Neural progenitor cell (in vitro differentiated cells): ENCODE measurements around the gene ZNF503.

Experiments
- EZH2 ChIP-seq: fragments of 200-600 bp; sonication (generic); IDR thresholded peaks from 2 replicates; pipeline ENCODE4 v1.6.1; 2017; ENCODE audit warnings: antibody characterized with exemption, mild to moderate bottlenecking, moderate library complexity
- EZH2phosphoT487 ChIP-seq: fragments of 200-600 bp; sonication (generic); IDR thresholded peaks from 2 replicates; pipeline ENCODE4 v1.6.1; 2017; ENCODE audit warnings: antibody characterized with exemption
- TF ChIP-seq, protein P1 (sequence below): fragments of 200-600 bp; sonication (generic); IDR thresholded peaks from 2 replicates; pipeline ENCODE4 v1.5.1; 2017; ENCODE audit warnings: antibody characterized with exemption, mild to moderate bottlenecking

DNA sequence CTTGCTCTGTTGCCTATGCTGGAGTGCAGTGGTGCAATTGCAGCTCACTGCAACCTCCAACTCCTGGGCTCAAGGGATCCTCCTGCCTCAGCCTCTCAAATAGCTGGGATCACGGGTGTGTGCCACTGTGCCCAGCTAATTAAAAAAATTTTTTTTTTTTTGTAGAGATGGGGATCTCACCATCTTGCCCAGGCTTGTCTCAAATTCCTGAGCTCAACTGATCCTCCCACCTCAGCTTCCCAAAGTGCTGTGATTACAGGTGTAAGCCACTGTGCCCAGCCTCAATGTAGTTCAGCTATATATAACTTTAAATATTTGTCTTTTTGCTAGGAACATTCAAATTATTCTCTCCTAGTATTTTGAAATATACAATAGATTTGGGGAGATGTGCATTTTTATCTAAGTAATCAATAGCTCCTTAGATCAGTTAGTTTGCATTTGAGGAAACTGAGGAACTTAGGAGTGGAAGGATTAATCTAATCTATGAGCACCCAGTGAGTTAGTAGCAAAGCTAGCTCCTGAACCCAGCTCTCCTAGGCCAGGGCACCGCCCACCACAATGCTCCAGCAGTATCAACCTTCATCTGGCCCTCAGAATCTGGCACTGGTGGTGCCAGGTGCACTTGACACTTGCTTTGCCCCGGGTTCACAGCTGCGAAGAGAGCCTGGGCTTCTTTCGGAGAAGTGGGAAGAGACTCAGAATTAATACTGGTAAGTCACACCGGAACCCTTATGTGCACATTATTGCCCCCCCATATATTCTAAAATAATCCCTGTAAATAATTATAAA lies 23.9 kb upstream of the ZNF503 start:
- TF ChIP-seq, protein P1, sequence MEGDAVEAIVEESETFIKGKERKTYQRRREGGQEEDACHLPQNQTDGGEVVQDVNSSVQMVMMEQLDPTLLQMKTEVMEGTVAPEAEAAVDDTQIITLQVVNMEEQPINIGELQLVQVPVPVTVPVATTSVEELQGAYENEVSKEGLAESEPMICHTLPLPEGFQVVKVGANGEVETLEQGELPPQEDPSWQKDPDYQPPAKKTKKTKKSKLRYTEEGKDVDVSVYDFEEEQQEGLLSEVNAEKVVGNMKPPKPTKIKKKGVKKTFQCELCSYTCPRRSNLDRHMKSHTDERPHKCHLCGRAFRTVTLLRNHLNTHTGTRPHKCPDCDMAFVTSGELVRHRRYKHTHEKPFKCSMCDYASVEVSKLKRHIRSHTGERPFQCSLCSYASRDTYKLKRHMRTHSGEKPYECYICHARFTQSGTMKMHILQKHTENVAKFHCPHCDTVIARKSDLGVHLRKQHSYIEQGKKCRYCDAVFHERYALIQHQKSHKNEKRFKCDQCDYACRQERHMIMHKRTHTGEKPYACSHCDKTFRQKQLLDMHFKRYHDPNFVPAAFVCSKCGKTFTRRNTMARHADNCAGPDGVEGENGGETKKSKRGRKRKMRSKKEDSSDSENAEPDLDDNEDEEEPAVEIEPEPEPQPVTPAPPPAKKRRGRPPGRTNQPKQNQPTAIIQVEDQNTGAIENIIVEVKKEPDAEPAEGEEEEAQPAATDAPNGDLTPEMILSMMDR = no peak
- TF ChIP-seq EZH2phosphoT487 (no peak), EZH2 (no peak)
